Type B pancreatic cell (in vitro differentiated cells): ENCODE results near the gene ZNF341. TPM values are rescaled to one million over a fixed set of nuclear protein-coding genes. Genes with fewer than 3 reads are reported as not detected.

ENCODE experiments used
- DNase-seq: peaks from one replicate; pipeline ENCODE4 v3.0.0; 2021; ENCODE audit warnings: mixed read lengths; ENCODE audit not compliant: unreplicated experiment; ENCODE audit errors: extremely low spot score
- H3K27ac Mint-ChIP-seq: 2 replicates; pipeline ENCODE4 v1.8.0; 2021; ENCODE audit warnings: mild to moderate bottlenecking, mixed read lengths
- H3K27me3 Mint-ChIP-seq: 2 replicates; pipeline ENCODE4 v1.8.0; 2021; ENCODE audit warnings: mixed read lengths
- H3K36me3 Mint-ChIP-seq: 2 replicates; pipeline ENCODE4 v1.8.0; 2021; ENCODE audit warnings: mixed read lengths
- H3K4me1 Mint-ChIP-seq: one replicate; pipeline ENCODE4 v1.8.0; 2021; ENCODE audit warnings: mixed read lengths; ENCODE audit not compliant: unreplicated experiment
- H3K4me3 Mint-ChIP-seq: 2 replicates; pipeline ENCODE4 v1.8.0; 2021; ENCODE audit warnings: mild to moderate bottlenecking, mixed read lengths
- H3K9me3 Mint-ChIP-seq: 2 replicates; pipeline ENCODE4 v1.8.0; 2021; ENCODE audit warnings: mixed read lengths
- total RNA-seq: library from RNA; stranded (reverse); gene quantifications from 2 replicates; pipeline ENCODE4 v1.2.1, GENCODE V29; 2021; ENCODE audit warnings: low replicate concordance
- TF ChIP-seq, protein P1 (sequence below): fragments of 200-600 bp; sonication (generic); conservative IDR thresholded peaks from 2 replicates; pipeline ENCODE4 v1.5.0; 2021; ENCODE audit warnings: antibody characterized with exemption, mild to moderate bottlenecking

The ZNF341 gene
- total RNA-seq, 1 donor from 2014 or later = 4.6 TPM

DNA sequence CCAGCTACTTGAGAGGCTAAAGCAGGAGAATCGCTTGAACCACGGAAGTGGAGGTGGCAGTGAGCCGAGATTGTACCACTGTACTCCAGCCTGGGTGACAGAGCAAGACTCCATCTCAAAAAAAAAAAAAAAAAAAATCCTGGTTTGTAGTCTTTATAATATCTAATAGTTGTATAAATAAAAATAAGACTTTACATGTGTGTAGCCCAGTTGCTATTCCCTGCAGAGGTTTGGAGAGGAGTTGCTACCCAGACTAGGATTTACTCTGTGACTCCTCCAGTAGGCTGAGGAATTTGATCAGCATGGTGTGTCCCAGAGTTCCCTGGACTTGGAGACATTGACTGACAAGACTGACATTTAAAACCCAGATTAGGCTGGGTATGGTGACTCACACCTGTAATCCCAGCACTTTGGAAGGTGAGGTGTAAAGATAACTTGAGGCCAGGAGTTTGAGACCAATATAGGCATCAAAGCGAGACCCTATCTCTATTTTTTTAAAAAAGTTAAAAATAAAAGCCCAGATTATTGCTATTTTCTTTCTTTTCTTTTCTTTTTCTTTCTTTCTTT, 89.6 kb downstream of the ZNF341 start:
- no peaks in the 10 kb centered on the region for H3K27me3 Mint-ChIP-seq
- no peak overlapping the region for H3K27ac Mint-ChIP-seq
- no peak for DNase-seq
- no peaks in the 10 kb centered on the region for H3K9me3 Mint-ChIP-seq
- peaks cover 55% of the 10 kb centered on the region for H3K4me1 Mint-ChIP-seq
- H3K4me3 Mint-ChIP-seq = no peak overlapping the region
- TF ChIP-seq, protein P1, sequence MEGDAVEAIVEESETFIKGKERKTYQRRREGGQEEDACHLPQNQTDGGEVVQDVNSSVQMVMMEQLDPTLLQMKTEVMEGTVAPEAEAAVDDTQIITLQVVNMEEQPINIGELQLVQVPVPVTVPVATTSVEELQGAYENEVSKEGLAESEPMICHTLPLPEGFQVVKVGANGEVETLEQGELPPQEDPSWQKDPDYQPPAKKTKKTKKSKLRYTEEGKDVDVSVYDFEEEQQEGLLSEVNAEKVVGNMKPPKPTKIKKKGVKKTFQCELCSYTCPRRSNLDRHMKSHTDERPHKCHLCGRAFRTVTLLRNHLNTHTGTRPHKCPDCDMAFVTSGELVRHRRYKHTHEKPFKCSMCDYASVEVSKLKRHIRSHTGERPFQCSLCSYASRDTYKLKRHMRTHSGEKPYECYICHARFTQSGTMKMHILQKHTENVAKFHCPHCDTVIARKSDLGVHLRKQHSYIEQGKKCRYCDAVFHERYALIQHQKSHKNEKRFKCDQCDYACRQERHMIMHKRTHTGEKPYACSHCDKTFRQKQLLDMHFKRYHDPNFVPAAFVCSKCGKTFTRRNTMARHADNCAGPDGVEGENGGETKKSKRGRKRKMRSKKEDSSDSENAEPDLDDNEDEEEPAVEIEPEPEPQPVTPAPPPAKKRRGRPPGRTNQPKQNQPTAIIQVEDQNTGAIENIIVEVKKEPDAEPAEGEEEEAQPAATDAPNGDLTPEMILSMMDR = no peak
- H3K36me3 Mint-ChIP-seq = peaks cover 24% of the 10 kb centered on the region

- no peaks in the 10 kb centered on the region for H3K9me3 Mint-ChIP-seq
- H3K27ac Mint-ChIP-seq = no peak overlapping the region
- no peak for DNase-seq
- no peak overlapping the region for H3K4me3 Mint-ChIP-seq
- peaks cover 54% of the 10 kb centered on the region for H3K4me1 Mint-ChIP-seq
- H3K27me3 Mint-ChIP-seq = no peaks in the 10 kb centered on the region
- TF ChIP-seq, protein P1 = no peak
- peaks cover 24% of the 10 kb centered on the region for H3K36me3 Mint-ChIP-seq
Observed at GRCh38 chr20:33822423-33822822, 90.6 kb downstream of the ZNF341 start.

GRCh38 chr20:33822991-33823390, 91.2 kb downstream of the ZNF341 start:
- no peak for DNase-seq
- Mint-ChIP-seq H3K36me3 (peaks cover 22% of the 10 kb centered on the region), H3K4me3 (no peak overlapping the region)

GRCh38 chr20:33824852-33825251, 93.1 kb downstream of the ZNF341 start:
- H3K9me3 Mint-ChIP-seq = no peaks in the 10 kb centered on the region
- peaks cover 59% of the 10 kb centered on the region for H3K4me1 Mint-ChIP-seq
- no peaks in the 10 kb centered on the region for H3K27me3 Mint-ChIP-seq
- peak overlapping the region; percentile 89 for H3K27ac Mint-ChIP-seq
- no peak overlapping the region for H3K4me3 Mint-ChIP-seq
- H3K36me3 Mint-ChIP-seq = peaks cover 18% of the 10 kb centered on the region
- DNase-seq = no peak
- TF ChIP-seq, protein P1 = no peak

More at GRCh38 chr20:33822991-33823390, 91.2 kb downstream of the ZNF341 start:
- H3K27ac Mint-ChIP-seq = no peak overlapping the region
- TF ChIP-seq, protein P1 = no peak
- no peaks in the 10 kb centered on the region for H3K27me3 Mint-ChIP-seq
- peaks cover 54% of the 10 kb centered on the region for H3K4me1 Mint-ChIP-seq
- no peaks in the 10 kb centered on the region for H3K9me3 Mint-ChIP-seq

DNA sequence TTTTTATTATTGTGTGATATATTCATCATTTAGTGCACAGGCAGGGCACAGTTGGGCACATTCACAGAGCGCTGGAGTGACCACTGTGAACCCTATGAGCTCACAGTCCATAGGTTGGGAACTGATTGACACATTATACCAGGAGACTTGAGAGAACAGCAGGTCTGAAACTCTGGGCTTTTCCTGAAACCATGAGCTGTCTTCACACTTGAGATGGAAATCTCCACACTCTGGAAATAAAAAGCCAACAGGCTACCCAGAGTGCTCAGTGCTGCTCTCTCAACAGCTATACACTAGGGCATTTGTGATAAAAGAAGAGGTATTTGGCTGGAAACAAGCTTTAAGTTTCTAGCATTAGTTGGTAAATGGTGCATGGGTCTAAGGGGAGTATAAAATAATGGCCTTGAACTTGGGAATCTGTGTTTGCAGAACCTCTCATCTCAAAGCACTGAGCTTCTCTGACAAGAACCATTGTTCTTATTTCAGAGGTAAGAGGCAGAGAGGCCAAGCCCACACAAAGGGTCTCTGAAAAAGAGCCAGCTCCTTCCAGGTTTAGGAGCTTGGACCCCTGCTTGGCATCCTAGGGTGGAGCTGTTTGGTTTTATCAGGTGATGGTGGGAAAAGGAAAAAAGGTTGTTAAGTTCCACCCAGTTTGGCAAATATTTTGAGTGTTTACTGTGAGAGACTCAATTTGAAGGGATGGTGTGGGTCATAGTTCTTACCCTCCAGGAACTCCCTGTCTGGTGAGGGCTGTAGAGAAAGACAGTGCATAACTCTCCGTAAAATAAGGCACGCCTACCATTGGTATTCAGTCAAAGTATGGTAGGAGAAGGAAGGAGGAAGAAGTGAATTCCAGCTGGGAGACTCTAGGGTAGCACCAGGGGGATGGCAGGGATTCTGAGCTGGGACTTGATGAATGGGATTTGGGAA, 93.8 kb downstream of the ZNF341 start:
- DNase-seq = no peak
- Mint-ChIP-seq H3K4me1 (peaks cover 62% of the 10 kb centered on the region), H3K9me3 (no peaks in the 10 kb centered on the region), H3K36me3 (peaks cover 19% of the 10 kb centered on the region), H3K27me3 (no peaks in the 10 kb centered on the region), H3K4me3 (peak overlapping the region; percentile 62), H3K27ac (peak overlapping the region; percentile 89)
- TF ChIP-seq, protein P1 = no peak
